Activated CD4-positive, alpha-beta T cell treated with anti-CD3 and anti-CD28 coated beads for 24 hours (primary cell): Measurements from ENCODE around the gene NEDD4L.
"Not testable (repeated sequence)": the region's sequence is repeated elsewhere in the genome, so short reads cannot be mapped to it uniquely, and the experiment has no call there.

Experiments
- DNase-seq, 2 donors: peaks; one replicate each; pipeline ENCODE4 v3.0.0-alpha.2; 2020; ENCODE audit warnings: low read depth in 2 of 2

Gene NEDD4L

DNA sequence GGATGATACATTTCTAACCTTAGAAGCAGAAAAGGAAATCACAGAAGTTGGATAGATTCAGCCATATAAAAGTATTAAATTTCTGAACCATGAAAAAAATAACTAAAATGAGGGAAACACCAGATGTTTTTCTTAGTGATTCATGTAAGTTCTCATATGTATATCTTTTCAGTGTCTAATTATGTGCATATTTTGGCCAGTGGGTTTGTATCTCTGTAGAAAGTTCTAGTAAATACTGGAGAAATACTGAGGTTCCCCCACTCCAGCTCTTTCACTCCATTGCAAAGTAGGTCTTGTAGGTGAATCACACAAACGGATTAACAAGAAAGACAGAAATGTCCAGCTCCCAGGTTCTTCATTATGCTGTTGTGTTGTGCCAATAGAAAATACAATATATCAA is 222.3 kb downstream of the NEDD4L start:
- no peak for DNase-seq

DNA sequence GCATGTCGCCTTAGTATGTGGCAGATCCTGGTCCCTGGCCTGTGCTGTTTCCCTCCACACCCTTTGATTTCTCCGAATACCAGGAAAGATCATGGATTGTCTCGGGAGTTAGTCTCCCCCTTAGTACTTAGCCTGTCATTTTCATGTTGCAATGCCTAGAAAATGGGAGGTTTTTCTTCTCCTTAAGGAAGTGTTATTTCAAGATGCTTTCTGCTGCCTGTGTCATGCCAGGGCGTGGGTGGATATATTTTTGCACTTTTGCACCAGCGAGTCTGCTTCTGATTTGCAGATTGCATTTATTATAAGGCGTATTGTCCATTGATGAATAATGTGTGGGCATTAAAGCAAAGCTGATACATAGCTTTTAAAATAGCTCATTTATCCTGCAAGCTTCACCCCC is 223.5 kb downstream of the NEDD4L start:
- DNase-seq = no peak

DNA sequence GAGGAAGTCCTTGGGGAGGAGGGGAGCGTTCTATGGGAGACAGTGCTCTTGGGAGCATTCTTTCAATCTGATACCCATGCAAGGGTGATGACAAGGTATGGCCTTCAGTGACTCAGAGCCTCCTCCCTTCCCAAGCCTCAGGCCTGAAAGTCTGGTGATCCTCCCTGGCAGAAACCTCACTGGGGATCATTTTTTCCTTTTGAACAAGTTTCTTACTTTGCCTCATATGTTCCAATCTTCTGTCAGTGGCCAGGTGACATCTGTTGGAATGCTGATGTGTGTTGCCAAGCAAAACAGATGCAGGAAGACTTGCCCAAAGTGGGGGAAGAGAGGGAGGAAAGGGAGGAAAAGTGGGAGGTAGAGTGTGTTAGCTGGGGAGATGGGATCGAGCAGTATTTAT is 224.8 kb downstream of the NEDD4L start:
- no peak for DNase-seq

DNA sequence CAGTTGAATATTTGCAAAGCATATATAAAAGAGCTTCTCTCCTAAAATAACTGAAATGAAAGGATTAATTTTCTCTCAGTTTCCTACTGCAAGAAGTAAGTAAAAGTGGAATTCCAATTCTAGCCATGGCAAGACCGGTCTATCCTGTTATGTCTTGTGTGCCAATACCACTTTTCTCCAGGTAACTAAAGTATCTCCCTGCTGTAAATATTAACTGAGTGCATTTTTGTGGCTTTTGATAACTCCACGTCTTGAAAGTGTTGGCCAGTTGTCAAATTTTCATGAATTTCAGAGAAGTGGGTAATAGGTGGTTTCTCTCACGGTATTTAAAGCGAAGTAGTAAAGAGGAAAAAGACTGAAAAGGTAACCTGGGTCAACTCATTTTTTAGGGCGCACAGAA is 225.9 kb downstream of the NEDD4L start:
- no peak for DNase-seq

DNA sequence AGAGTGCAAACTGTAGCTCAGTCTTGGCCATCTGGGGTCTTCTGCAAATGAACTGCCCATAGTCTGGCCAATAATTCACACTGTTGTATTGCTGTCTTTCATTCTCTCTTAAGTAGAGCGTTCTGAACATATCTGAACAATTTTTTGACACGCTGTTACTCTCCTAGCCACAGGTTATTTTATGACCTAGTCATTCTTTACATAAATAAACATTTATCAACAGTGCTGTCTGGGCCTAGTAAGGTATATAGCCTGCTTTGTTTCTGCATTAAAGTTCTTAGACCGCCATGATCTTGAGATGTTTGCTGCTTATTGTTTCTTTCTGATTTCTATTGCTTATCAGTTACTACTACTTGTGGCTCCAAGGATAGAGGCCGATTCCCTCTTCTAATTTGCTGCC is 226.4 kb downstream of the NEDD4L start:
- DNase-seq = no peak

DNA sequence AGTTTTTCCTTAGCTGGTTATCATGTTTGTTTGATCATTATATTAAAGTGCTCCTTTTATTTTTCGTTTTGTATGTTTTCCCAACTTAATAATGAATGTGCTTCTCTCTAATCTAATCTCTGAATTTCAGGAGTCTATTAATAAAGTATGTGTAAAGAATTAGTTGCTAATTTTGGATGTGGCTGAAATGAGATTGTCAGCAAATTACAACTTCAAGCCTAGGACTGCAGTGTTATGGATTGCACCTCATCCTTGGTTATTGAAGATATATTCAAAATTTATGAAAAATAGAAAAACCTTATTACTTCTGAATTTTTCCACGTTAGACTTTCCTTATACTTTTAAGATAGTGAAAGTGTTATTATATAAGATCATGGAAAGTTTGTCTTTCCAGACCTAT is 227.7 kb downstream of the NEDD4L start:
- DNase-seq = no peak

DNA sequence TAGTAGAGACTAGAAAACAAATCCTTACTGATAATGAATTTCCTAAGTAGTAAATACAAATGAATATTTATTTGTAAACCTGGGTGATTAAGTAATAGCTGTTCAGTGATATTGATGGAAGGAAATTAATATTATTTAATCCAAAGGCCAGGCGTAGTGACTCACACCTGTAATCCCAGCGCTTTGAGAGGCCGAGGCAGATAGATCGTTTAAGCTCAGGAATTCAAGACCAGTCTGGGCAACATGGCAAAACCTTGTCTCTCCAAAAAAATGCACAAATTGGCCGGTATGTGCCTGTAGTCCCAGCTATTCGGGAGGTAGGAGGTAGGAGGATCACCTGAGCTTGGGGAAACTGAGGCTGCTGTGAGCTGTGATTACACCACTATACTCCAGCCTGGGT is 228.2 kb downstream of the NEDD4L start:
- DNase-seq = no peak

DNA sequence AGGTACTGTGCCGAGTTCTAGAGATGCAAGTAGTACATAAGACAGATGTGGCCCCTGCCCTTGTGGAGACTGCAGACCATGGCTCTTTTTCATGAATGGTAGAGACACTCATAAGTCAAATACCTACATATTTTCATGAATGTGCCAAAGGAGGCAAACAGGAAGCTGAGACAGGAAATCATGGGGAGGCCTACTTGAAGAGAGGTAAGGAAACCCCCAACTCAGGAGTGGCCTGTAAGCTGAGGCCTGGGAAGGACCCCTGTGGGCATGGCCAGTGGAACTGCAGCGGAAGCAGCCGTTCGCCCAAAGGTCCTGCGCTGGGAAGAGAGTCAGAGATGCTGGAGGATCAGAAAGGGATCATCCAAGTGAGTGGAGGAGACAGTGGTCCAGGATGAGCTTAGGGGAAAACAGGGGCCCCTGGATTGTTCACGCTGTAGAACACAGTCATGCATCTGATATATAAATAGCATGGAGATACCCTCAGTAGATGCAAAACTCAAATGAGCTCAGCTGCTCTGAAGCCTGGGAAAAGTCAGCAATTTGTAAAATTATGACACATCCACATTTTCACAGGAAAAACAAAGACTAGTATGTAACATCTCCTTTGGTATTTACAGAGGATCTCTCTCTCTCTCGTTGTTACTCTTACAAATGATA is 228.9 kb downstream of the NEDD4L start:
- DNase-seq = no peak

DNA sequence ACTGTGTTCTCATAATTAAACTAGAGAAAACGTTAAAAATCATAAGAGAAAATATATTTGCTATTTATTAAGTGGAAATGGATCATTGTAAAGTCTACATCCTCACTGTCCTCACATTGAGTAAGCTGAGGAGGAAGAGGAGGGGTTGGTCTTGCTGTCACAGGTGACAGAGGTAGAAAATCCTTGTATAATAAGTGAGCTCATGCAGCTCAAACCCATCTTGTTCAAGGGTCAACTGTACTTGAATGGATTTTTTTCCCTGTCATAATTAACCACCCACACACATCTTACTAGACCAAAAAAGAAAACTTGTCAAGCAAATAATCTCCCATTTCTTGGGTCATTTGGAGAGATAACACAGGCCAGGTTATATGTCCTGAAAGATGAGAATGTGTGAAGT is 231.2 kb downstream of the NEDD4L start:
- DNase-seq = no peak

DNA sequence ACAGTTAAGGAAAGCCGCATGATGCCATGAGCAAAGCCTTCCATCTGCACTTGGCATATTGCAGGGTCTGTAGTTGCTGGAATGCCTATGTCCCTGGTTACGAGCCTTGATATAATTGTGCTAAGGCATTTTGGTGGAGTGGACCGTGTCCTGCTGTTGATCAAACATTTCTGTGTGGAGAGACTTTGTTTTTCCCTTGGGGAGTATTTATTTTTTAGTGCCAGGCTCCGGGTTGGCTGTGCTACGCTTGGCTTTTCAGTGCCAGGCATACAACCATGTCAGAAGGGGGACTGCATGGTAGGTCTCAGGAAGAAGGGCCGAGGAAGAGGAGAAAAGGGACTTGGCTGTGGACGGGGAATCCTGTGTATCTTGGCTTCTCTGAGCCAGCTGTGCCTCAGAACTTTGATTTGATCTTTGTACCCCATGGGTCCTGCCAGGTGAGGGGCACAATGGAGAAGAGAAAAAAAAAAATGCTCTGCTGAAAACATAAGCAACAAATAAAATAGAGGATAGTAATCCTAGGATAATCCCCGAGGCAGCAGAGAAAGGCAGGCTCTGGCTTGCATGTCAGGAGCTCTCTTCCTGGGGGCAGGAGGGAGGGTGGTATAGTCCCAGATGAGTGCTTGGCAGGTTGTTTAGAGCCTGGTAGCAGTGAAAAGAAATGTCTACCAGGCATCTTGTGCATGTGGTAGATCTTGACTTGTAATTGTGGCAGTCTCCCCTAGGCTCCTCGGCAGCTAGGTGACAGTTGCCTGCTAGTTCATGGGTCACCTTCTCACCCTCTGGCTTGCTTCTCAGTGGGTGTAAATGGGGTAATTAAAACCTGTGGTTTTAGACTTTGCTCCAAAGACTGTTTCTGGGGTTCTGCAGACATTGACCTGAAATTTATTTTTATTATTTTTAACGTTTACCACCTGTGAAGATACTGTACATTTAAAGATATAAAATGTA is 233.0 kb downstream of the NEDD4L start:
- DNase-seq = no peak

DNA sequence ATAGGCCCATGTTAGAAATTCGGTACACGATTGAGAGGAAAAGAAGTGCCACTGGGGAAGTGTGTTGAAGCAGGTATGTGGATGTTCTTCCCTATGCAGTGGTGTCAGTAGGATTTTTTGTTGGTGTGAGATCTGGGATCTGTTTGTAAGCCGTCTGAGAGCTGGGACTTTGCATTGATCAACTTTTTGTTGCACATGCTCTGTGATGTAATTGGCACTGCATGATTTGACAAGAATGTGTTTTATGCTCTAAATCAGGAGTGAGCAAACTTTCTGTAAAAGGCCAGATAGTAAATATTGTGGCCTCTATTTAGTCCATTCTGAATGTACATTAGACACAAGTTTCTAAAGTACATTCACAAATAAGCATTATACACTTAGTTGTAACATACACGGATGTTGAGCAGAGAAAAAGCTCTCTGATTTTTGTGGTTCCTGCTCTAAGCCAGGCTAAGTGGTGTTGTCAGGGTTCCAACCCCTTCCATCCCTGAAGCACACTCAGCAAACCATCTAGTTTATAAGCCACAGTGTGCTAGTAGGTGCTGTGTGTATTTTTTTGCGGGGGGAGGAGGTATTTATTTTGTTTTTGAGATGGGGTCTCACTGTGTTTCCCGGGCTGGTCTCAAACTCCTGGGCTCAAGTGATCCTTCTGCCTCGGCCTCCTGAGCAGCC is 235.6 kb downstream of the NEDD4L start:
- DNase-seq = no peak

DNA sequence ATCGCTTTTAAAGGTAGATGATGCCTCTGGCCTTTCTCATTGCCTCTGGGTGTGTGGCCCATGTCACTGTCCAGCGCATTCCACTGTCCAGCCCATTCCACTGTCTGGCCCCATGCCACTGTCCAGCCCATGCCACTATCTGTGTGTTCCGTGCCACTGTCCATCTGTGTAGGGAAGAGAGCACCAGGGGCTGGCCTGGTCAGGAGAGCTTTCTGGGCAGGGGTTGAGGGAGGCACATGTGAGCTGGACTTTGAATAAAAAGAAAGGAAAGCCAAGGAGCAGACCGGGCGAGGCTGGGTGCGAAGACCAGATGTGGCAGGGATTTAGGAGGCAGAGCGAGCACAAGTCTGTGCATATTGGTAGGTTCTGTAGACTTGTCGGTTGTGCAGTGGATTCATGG is 236.2 kb downstream of the NEDD4L start:
- no peak for DNase-seq

DNA sequence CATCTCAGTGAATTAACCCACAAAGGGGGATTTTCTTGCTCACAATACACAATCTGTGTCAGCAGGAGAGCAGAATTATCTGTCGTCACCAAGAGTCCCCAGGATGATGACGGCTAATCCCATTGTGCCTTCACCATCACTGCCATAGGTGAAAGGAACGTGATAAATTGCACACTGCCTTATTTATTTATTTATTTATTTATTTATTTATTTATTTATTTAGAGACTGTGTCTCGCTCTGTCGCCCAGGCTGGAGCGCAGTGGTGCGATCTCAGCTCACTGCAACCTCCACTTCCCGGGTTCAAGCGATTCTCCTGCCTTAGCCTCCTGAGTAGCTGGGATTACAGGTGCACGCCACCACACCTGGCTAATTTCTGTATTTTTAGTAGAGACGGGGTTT is 238.8 kb downstream of the NEDD4L start:
- not testable (repeated sequence) for DNase-seq

DNA sequence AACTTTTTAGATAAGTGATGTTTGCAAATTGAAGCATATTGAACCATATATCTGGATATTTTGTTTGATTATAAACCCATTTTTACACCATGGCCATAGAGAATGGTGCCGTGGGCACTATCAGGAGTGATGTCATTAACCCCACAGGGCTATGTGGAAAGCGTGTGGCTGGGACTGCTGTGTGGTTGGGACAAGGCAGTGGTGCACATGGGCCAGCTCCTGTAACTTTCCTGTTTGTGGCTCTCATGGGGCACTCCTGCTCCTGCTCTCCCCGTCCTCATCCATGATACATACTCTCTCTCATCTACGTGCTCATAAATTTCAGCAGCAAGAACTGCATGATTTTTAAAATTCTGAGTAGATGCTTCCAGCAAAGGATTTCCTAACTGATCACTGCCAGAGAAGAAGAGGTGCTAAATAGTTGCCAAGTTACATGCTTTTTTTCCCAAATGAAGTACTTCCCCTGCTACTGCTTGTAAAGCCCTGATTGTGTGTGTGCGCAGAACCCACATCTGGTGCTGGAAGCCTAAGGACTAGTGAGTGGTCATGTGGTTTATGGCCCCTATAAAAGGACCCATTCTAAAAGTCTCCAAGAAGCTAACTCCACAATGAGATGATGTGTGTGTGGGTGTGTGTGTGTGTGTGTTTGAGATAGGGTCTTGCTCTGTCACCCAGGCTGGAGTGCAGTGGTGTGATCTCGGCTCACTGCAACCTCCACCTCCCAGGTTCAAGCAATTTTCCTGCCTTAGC is 240.8 kb downstream of the NEDD4L start:
- no peak for DNase-seq

DNA sequence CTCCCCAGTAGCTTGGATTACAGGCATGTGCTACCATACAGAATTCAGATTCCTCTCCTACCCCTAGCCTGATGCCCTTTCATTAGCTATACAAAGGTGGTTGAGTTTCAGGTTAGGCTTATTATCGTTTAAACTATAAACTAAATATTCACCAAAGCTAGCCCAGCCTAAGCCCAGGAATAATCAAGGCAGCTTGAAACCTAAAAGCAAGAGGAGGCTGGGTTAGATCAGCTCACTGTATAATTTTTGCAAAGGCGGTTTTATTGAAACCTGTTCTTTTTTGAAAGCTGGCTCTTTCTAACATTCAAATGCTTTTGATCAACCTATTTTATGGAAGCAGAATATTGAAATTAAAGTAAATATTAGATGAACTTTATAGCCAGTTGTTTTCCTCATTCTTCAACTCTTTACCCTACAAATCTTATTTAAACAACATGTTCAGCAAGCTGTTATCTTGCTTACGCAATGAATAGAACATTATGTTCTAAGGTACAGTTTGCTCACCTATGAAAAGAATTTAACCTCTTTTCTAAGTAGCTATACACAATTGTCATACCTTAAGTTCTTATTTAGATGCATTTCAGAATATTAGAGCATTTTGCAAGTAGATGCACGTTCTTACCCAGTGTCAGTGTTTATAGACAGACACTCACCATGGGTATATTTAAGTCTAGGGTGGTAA is 241.6 kb downstream of the NEDD4L start:
- no peak for DNase-seq

DNA sequence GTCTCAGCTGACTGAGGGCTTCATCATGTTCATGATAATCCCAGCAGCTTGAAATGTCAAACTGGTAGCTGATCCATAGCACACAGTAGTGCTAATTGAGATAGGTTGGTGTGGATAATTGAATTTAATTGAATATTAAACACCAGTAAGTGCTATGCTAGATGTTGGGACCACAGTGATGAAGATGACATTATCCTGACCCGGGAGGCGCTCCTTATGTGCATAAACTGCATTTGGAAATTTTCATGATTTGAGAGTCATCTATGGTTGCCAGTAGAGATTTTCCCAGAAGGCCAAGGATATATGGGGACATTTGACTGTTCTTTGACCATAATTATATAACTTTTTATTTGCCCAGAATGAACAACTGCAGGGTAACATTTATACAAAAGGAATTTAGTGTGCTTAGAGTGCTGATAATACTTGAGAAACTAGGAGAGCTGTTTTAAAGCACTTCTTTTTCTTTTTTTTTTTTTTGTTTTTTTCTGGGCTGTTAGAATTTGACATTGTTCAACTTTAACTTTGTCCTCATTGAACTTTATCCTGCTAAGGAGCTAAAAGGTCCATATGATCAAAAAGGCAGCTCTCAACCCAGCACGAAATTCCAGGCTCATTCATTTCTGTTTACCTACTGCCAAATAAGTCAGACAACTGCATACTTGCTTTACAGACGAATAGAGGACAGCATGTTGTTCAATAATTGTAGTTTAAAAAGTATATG is 242.8 kb downstream of the NEDD4L start:
- no peak for DNase-seq

DNA sequence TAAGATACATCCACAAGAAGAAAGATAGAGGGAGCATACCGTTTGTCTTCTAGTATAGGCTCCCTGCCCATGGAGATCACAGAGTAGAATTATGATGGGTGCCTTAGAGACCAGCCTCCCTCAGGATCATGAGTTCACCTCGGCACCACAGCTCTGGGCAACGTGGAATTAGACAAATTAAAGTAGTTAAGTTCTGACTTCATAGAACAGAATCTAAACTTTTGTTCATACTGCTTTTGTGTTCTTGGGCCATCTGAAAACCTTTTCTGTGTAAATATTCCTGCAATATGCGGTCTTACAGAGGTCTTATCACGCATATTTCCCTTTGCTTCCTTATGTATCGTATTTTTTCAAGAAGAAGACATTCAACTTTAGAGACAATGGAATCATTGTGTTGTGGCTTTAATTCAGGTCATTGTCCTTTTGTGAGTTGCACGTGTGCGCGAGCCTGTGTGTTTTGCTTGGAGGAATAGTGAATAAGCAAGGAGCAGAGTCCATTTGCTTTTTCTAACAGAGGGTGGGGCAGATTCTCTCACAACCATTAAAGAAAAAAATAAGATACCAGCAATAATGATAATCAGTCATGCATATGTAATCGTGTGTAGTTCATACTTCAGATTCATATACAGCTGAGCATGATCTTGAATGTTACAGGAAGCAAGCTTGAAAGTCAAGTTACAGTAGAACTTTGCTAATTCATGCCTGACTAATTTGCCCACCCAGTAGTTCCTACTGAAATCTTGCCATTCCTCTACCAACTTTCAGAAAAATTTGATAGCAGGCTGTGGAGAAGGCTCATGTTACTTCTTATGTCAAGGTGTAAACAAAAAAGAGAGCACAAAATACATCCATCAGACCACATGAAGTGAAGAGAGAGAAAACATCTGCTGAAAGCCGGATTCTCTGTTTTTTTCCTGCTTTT is 243.6 kb downstream of the NEDD4L start:
- no peak for DNase-seq

DNA sequence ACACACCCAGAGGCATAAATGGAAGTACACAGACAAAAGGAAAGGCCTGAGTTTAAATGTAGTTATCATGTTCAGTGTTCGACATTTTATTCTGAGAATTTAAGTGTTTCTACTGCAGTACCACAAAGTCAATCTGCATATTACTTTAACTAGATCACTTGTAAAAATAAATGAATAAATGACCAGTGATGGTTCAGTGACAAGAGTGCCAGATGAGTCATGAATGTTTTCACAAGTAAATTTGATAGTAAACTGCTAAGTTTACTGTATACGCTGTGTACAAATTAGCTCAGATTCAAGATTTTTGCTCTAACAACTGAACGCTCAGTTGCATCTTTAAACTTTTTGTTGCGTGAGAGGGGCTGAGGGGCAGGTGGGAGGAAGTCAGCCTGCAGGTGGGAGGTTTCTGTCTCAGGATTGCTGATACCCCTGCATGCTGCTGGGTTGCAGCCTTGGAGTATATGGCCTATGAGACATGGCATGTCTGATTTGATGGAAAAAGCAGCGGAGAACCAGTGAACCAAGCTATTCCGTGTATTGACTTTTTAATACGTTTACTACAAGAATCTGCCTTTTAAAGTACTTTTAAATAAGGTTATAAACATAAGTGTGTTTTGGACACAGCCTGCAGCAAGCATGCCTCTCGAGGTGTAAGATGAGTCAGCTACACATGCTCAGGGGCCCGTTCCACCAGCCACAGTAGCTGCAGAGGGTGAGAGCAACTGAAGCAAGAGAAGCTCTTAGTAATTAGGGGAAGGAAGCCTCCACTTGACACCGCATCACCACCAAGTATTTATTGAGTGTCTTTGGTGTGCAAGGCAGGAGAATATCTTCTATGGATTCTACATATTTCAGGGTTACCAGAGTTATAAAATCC is 245.1 kb downstream of the NEDD4L start:
- no peak for DNase-seq
